Colonic mucosa (tissue), 4 donors: ENCODE data around the gene SCUBE1. TPM values are rescaled to one million over a fixed set of nuclear protein-coding genes. Genes with fewer than 3 reads are reported as not detected.

Source experiments
- DNase-seq: peaks from one replicate; pipeline ENCODE4 v3.0.0-alpha.2; 2020
- H3K27ac ChIP-seq: fragments of 200-600 bp; one replicate; pipeline ENCODE4 v1.8.0; 2021
- H3K27me3 ChIP-seq: fragments of 200-600 bp; one replicate; pipeline ENCODE4 v1.8.0; 2021
- H3K36me3 ChIP-seq: fragments of 200-600 bp; one replicate; pipeline ENCODE4 v1.8.0; 2021
- H3K4me1 ChIP-seq: fragments of 200-600 bp; one replicate; pipeline ENCODE4 v1.8.0; 2021; ENCODE audit warnings: mild to moderate bottlenecking
- H3K4me3 ChIP-seq: fragments of 200-600 bp; one replicate; pipeline ENCODE4 v1.8.0; 2021
- H3K9ac ChIP-seq, 2 donors: one replicate each; pipeline ENCODE4 v1.7.0; 2013; ENCODE audit warnings: control low read depth in 2 of 2, low read depth in 2 of 2, low read length in 2 of 2
- H3K9me3 ChIP-seq: fragments of 200-600 bp; one replicate; pipeline ENCODE4 v1.8.0; 2021
- CTCF ChIP-seq: fragments of 200-600 bp; IDR thresholded peaks from one replicate; pipeline ENCODE4 v1.8.0; 2022; ENCODE audit warnings: antibody characterized with exemption, mild to moderate bottlenecking
- intact Hi-C: fragments of 100-400 bp; cut with DNase I; formaldehyde crosslinking; loops from one replicate; pipeline ENCODE4 v1.14.1; 2022
- total RNA-seq, 2 donors: library from RNA; stranded (reverse); fragmentation: NEBNext Ultra II Directional in 1 of 2; extraction: Animal tissue kit (Norgen Biotek cat#: 25700) in 1 of 2; gene quantifications; one replicate each; pipeline ENCODE4 v1.2.1, GENCODE V29; 2021
- donor health status: healthy.
- donor health status: DM: no; HTN: no; CAD: no.
- donor health status: DM: no; HTN: no; CAD: no.

SCUBE1 gene
- total RNA-seq, 2 donors from 2014 or later = 1.7 to 5.6 TPM

- H3K27me3 ChIP-seq = peaks cover 23% of the 10 kb centered on the region
These were observed 4.3 kb downstream of the SCUBE1 start for GRCh38 chr22:43338766-43339345.

GRCh38 chr22:43337946-43338345, 5.2 kb downstream of the SCUBE1 start:
- Histone ChIP-seq H3K9me3 (no peaks in the 10 kb centered on the region), H3K4me1 (no peaks in the 10 kb centered on the region), H3K27ac (no peak overlapping the region), H3K4me3 (no peak overlapping the region), H3K27me3 (peaks cover 16% of the 10 kb centered on the region), H3K9ac (no peak overlapping the region), H3K36me3 (no peaks in the 10 kb centered on the region)
- no peak for TF ChIP-seq CTCF
- intact Hi-C loops = no loop called here
- DNase-seq = no peak

More at GRCh38 chr22:43338766-43339345, 4.3 kb downstream of the SCUBE1 start:
- Histone ChIP-seq H3K4me3 (no peak overlapping the region), H3K36me3 (no peaks in the 10 kb centered on the region), H3K9me3 (no peaks in the 10 kb centered on the region), H3K9ac (no peak overlapping the region), H3K4me1 (no peaks in the 10 kb centered on the region), H3K27ac (no peak overlapping the region)
- DNase-seq = no peak
- no peak for TF ChIP-seq CTCF
- intact Hi-C loops = no loop called here

- no peak for TF ChIP-seq CTCF
- intact Hi-C loops = no loop called here
- H3K27ac ChIP-seq = no peak overlapping the region
These were observed 5.8 kb downstream of the SCUBE1 start for GRCh38 chr22:43337385-43337784.

GRCh38 chr22:43334378-43334777, 8.8 kb downstream of the SCUBE1 start:
- no peaks in the 10 kb centered on the region for H3K27me3 ChIP-seq
- no peaks in the 10 kb centered on the region for H3K9me3 ChIP-seq
- no peak for TF ChIP-seq CTCF
- no peak overlapping the region for H3K27ac ChIP-seq
- H3K4me3 ChIP-seq = no peak overlapping the region
- no peak overlapping the region for H3K9ac ChIP-seq
- no peak for DNase-seq
- H3K4me1 ChIP-seq = no peaks in the 10 kb centered on the region
- H3K36me3 ChIP-seq = no peaks in the 10 kb centered on the region
- intact Hi-C loops = no loop called here

More at GRCh38 chr22:43337385-43337784, 5.8 kb downstream of the SCUBE1 start:
- no peaks in the 10 kb centered on the region for H3K36me3 ChIP-seq
- H3K27me3 ChIP-seq = peaks cover 11% of the 10 kb centered on the region
- DNase-seq = no peak
- no peak overlapping the region for H3K4me3 ChIP-seq
- H3K9ac ChIP-seq = no peak overlapping the region
- no peaks in the 10 kb centered on the region for H3K4me1 ChIP-seq
- H3K9me3 ChIP-seq = no peaks in the 10 kb centered on the region

GRCh38 chr22:43333978-43334377, 9.2 kb downstream of the SCUBE1 start:
- DNase-seq = no peak
- H3K4me1 ChIP-seq = no peaks in the 10 kb centered on the region
- no peak for TF ChIP-seq CTCF

More at GRCh38 chr22:43333978-43334377, 9.2 kb downstream of the SCUBE1 start:
- H3K9ac ChIP-seq = no peak overlapping the region
- no peak overlapping the region for H3K27ac ChIP-seq
- H3K36me3 ChIP-seq = no peaks in the 10 kb centered on the region
- H3K27me3 ChIP-seq = no peaks in the 10 kb centered on the region
- H3K9me3 ChIP-seq = no peaks in the 10 kb centered on the region
- intact Hi-C loops = no loop called here
- H3K4me3 ChIP-seq = no peak overlapping the region
